ENCODE results near the gene PHLDB2. TPM values are rescaled to one million over a fixed set of nuclear protein-coding genes. Genes with fewer than 3 reads are reported as not detected.

The PHLDB2 gene
- total RNA-seq, 2 experiments from 2014 or later, result 0.61 to 2.1 TPM

DNA sequence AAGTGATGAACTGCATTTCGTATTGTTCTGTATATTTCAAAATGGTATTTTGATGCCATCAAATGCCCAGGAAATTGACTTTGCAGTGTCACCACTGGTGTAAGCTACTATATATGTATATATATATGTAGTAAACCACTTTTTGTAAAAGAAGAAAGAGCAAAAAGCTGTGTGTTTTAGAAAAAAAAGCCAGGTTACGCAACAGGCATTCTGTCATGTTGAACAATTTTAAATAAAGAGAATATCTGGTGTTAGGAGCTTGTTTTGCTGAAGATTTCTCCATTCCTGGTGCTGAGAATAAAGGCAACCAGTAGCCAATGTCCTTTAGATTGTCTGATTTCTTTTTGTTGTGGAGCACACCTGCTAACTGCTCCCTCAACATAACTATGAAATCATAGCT lies 116.1 kb downstream of the PHLDB2 start:
- Histone ChIP-seq H3K36me3 (ENCODE audit: insufficient read depth, low read length) (no peaks in the 10 kb centered on the region), H3K4me1 (ENCODE audit: insufficient read depth, low read length, poor library complexity, severe bottlenecking) (peaks cover 6% of the 10 kb centered on the region), H3K4me3 (ENCODE audit: low read depth, low read length, poor library complexity, severe bottlenecking) (no peak overlapping the region), H3K27ac (ENCODE audit: low read depth, low read length, poor library complexity, severe bottlenecking) (no peak overlapping the region), H2AFZ (ENCODE audit: low read length) (no peak overlapping the region), H3K9me2 (ENCODE audit: insufficient read depth, low read length) (no peaks in the 10 kb centered on the region), H3K79me2 (ENCODE audit: insufficient read depth, low read depth, low read length) (peaks cover 10% of the 10 kb centered on the region), H4K20me1 (ENCODE audit: insufficient read depth, low read length) (no peaks in the 10 kb centered on the region), H3K9me3 (ENCODE audit: low read length) (no peaks in the 10 kb centered on the region), H3K4me2 (ENCODE audit: low read length) (no peak overlapping the region)
- intact Hi-C loops (cut with micrococcal nuclease; ENCODE audit: unreplicated experiment), result no loop called here
- DNase-seq (ENCODE audit: low spot score), result no peak
- no TSS peak for BruUV-seq (replicated peaks)
- POLR2A ChIA-PET, result interaction anchor here (0.6 to 1.8 kb wide), 4 partner anchors 15 to 281 kb away, joined by 3 to 8 read pairs (median 3); no protein-coding TSS in a partner anchor
- TF ChIP-seq, protein P1, sequence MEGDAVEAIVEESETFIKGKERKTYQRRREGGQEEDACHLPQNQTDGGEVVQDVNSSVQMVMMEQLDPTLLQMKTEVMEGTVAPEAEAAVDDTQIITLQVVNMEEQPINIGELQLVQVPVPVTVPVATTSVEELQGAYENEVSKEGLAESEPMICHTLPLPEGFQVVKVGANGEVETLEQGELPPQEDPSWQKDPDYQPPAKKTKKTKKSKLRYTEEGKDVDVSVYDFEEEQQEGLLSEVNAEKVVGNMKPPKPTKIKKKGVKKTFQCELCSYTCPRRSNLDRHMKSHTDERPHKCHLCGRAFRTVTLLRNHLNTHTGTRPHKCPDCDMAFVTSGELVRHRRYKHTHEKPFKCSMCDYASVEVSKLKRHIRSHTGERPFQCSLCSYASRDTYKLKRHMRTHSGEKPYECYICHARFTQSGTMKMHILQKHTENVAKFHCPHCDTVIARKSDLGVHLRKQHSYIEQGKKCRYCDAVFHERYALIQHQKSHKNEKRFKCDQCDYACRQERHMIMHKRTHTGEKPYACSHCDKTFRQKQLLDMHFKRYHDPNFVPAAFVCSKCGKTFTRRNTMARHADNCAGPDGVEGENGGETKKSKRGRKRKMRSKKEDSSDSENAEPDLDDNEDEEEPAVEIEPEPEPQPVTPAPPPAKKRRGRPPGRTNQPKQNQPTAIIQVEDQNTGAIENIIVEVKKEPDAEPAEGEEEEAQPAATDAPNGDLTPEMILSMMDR (conservative IDR thresholded peaks at IDR 0.05; ENCODE audit: low read length), result no peak
- TF ChIP-seq EZH2phosphoT487 (IDR thresholded peaks at IDR 0.05; ENCODE audit: borderline replicate concordance, low read depth, low read length), result no peak
- CTCF ChIA-PET (ENCODE audit: unreplicated experiment), result no interaction called here

DNA sequence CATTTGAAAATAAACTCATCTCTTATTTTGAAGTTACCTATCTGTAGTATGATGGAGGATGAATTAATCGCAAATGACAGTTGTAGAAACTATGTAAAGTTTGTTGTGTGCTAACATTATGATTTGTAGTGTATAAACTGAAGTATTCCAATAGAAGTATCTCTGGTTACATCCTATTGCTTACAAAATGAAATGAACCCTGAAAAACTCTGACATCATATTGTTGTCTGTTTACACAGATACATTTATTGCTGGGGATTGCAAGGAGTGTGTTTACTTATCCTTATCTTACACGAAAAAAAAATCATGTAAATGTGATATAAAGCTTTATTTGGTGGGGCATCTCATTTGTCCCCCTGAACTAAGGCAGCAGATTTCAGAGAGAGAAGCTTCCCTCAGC lies 117.2 kb downstream of the PHLDB2 start:
- BruUV-seq (replicated peaks), result no TSS peak
- POLR2A ChIA-PET, result interaction anchor here (1.0 to 1.4 kb wide), 2 partner anchors 8 to 12 kb away, joined by 3 to 4 read pairs; no protein-coding TSS in a partner anchor
- no peaks in the 10 kb centered on the region for H3K9me3 ChIP-seq (ENCODE audit: low read length)
- H3K27ac ChIP-seq (ENCODE audit: low read depth, low read length, poor library complexity, severe bottlenecking), result no peak overlapping the region
- no peaks in the 10 kb centered on the region for H3K9me2 ChIP-seq (ENCODE audit: insufficient read depth, low read length)
- TF ChIP-seq, protein P1 (conservative IDR thresholded peaks at IDR 0.05; ENCODE audit: low read length), result no peak
- no peak for TF ChIP-seq EZH2phosphoT487 (IDR thresholded peaks at IDR 0.05; ENCODE audit: borderline replicate concordance, low read depth, low read length)
- H2AFZ ChIP-seq (ENCODE audit: low read length), result no peak overlapping the region
- no peak overlapping the region for H3K4me2 ChIP-seq (ENCODE audit: low read length)
- H3K4me3 ChIP-seq (ENCODE audit: low read depth, low read length, poor library complexity, severe bottlenecking), result no peak overlapping the region
- H3K4me1 ChIP-seq (ENCODE audit: insufficient read depth, low read length, poor library complexity, severe bottlenecking), result peaks cover 18% of the 10 kb centered on the region
- CTCF ChIA-PET (ENCODE audit: unreplicated experiment), result no interaction called here
- no peak for DNase-seq (ENCODE audit: low spot score)
- H3K79me2 ChIP-seq (ENCODE audit: insufficient read depth, low read depth, low read length), result peaks cover 22% of the 10 kb centered on the region
- H4K20me1 ChIP-seq (ENCODE audit: insufficient read depth, low read length), result peaks cover 4% of the 10 kb centered on the region; the same call in 1 of the 2 replicates
- intact Hi-C loops (cut with micrococcal nuclease; ENCODE audit: unreplicated experiment), result no loop called here
- no peaks in the 10 kb centered on the region for H3K36me3 ChIP-seq (ENCODE audit: insufficient read depth, low read length)

Data from OCI-LY7 (cell line).